SK-N-MC (cell line): Measurements from ENCODE around the gene ADGRB2.
A peak's percentile ranks its signal among the peaks of the same experiment; 100 is the strongest.

Experiments
- EZH2 ChIP-seq: fragments of 200-600 bp; sonication (generic); IDR thresholded peaks from one replicate; pipeline ENCODE4 v1.6.1; 2017; ENCODE audit warnings: antibody characterized with exemption
- FOXP2 ChIP-seq: optimal IDR thresholded peaks from 2 replicates; pipeline ENCODE3; 2011; ENCODE audit warnings: mild to moderate bottlenecking, moderate library complexity; ENCODE audit not compliant: insufficient read depth; ENCODE audit errors: extremely low read length, control extremely low read depth
- POLR2AphosphoS5 ChIP-seq: IDR thresholded peaks from 2 replicates; pipeline ENCODE4 v1.6.1; 2012; ENCODE audit warnings: mild to moderate bottlenecking, low read depth, low read length, borderline replicate concordance

GRCh38 chr1:31788138-31788824 is 24.1 kb upstream of the ADGRB2 start:
- TF ChIP-seq EZH2 (no peak), POLR2AphosphoS5 (peak; percentile 54; the same call in 1 of the 2 replicates), FOXP2 (peak; percentile 48)
